Measurements from ENCODE around the gene CASKIN1. TPM values are rescaled to one million over a fixed set of nuclear protein-coding genes. Genes with fewer than 3 reads are reported as not detected.

Gene CASKIN1
- polyA plus RNA-seq, 2 of the 4 experiments (the other 2 are of a cell fraction): 0.27 to 0.87 TPM

- TF ChIP-seq NPAS2 (CRISPR knock-in tag; IDR thresholded peaks at IDR 0.05; ENCODE audit: borderline replicate concordance) (no peak), MAZ (IDR thresholded peaks at IDR 0.05; ENCODE audit: borderline replicate concordance, low read depth, low read length) (no peak), ZNF302 (CRISPR knock-in tag; IDR thresholded peaks at IDR 0.05) (no peak), ATOH8 (CRISPR knock-in tag; IDR thresholded peaks at IDR 0.05; ENCODE audit: low read depth) (no peak), ZFP36 (IDR thresholded peaks at IDR 0.05; ENCODE audit: borderline replicate concordance, partially characterized antibody) (no peak), ZSCAN20 (CRISPR knock-in tag; IDR thresholded peaks at IDR 0.05) (no peak), MAFK (IDR thresholded peaks at IDR 0.05; ENCODE audit: partially characterized antibody) (no peak), JUN (IDR thresholded peaks at IDR 0.05) (peak; percentile 24 to 71; a peak in 2 of 5 replicates), EHMT2 (IDR thresholded peaks at IDR 0.05; ENCODE audit: low read depth) (no peak), CBX8 (IDR thresholded peaks at IDR 0.05) (no peak), REST (IDR thresholded peaks at IDR 0.05) (peak; percentile 73), FOXS1 (CRISPR knock-in tag; IDR thresholded peaks at IDR 0.05) (0 out of 2 replicates have a peak, but pooled peaks have one; percentile 7), POLR2AphosphoS2 (conservative IDR thresholded peaks at IDR 0.05; ENCODE audit: low read length) (no peak), POLR2A (IDR thresholded peaks at IDR 0.05; ENCODE audit: low read length) (peak; percentile 95), SREBF2 (IDR thresholded peaks at IDR 0.05) (no peak), HOXB13 (CRISPR knock-in tag; IDR thresholded peaks at IDR 0.05; ENCODE audit: low read depth) (no peak), PBX3 (IDR thresholded peaks at IDR 0.05) (peak; percentile 93), FOSL2 (IDR thresholded peaks at IDR 0.05) (no peak), FOSL2 (CRISPR knock-in tag; IDR thresholded peaks at IDR 0.05) (no peak), HOXA7 (CRISPR knock-in tag; IDR thresholded peaks at IDR 0.05) (no peak), EP300 (IDR thresholded peaks at IDR 0.05) (no peak), KDM5A (IDR thresholded peaks at IDR 0.05) (no peak; the same call in 1 of the 2 replicates), KDM1A (IDR thresholded peaks at IDR 0.05; ENCODE audit: low read depth) (no peak)
Observed at GRCh38 chr16:2223221-2223941, 27.0 kb upstream of the CASKIN1 start, which contains the start of gene E4F1 (continued).

- Histone ChIP-seq H3K4me3 (peak overlapping the region; percentile 88), H3K4me1 (peaks cover 25% of the 10 kb centered on the region), H3K4me2 (peak overlapping the region; percentile 68), H3K9me3 (no peaks in the 10 kb centered on the region), H3K27ac (peak overlapping the region; percentile 93 to 98)
- ChIA-PET CTCF (interaction anchor here (1.3 to 2.6 kb wide), 4 partner anchors 21 to 76 kb away, joined by 4 to 9 read pairs (median 4); partner anchors contain the start of gene ECI1), POLR2A (interaction anchor here (1.6 to 3.1 kb wide), 2 partner anchors 11 to 52 kb away, joined by 3 to 31 read pairs; partner anchors contain the start of gene MLST8)
- FAIRE-seq: no peak
- WGBS (ENCODE audit: missing lambda C conversion rate): 90% methylated on average over 4 of the region's 4 CpGs
- no peak for DNase-seq (ENCODE audit: low read depth in 1 of 2, low spot score in 1 of 2)
- no peak for ATAC-seq
- TF ChIP-seq ATOH8 (CRISPR knock-in tag; IDR thresholded peaks at IDR 0.05; ENCODE audit: low read depth): no peak
- TF ChIP-seq CHD4 (IDR thresholded peaks at IDR 0.05; ENCODE audit: borderline replicate concordance): no peak
- TF ChIP-seq ZFP36 (IDR thresholded peaks at IDR 0.05; ENCODE audit: borderline replicate concordance, partially characterized antibody): no peak
- no peak for TF ChIP-seq ELK1 (IDR thresholded peaks at IDR 0.05; ENCODE audit: low read depth, low read length)
- TF ChIP-seq HES2 (IDR thresholded peaks at IDR 0.05): no peak
- TF ChIP-seq KDM1A (IDR thresholded peaks at IDR 0.05; ENCODE audit: low read depth): no peak
- TF ChIP-seq HMGXB4 (CRISPR knock-in tag; IDR thresholded peaks at IDR 0.05; ENCODE audit: borderline replicate concordance): no peak
- TF ChIP-seq PHF8 (IDR thresholded peaks at IDR 0.05; ENCODE audit: borderline replicate concordance, low read depth): no peak
Observed at GRCh38 chr16:2216330-2216729, 19.9 kb upstream of the CASKIN1 start.
